Islet of Langerhans (tissue), 1 donor: ENCODE measurements around the gene CYCS.
"Not testable (repeated sequence)": the region's sequence is repeated elsewhere in the genome, so short reads cannot be mapped to it uniquely, and the experiment has no call there.

Source experiments
- FAIRE-seq: peaks from one replicate; lab custom pipeline; 2011; peaks lifted over from hg19 to GRCh38; lab: Jason Lieb, UNC

The CYCS gene

GRCh38 chr7:25118048-25118753, 6.9 kb downstream of the CYCS start:
- FAIRE-seq = no peak

- FAIRE-seq = no peak
These were observed 7.6 kb downstream of the CYCS start for GRCh38 chr7:25117226-25118047.

- FAIRE-seq = no peak
These were observed 8.4 kb downstream of the CYCS start for GRCh38 chr7:25116621-25117020.

GRCh38 chr7:25110514-25110913, 14.5 kb downstream of the CYCS start:
- not testable (repeated sequence) for FAIRE-seq

GRCh38 chr7:25109276-25109675, 15.8 kb downstream of the CYCS start:
- FAIRE-seq = no peak

- FAIRE-seq = no peak
These were observed 19.1 kb downstream of the CYCS start for GRCh38 chr7:25105911-25106310.

GRCh38 chr7:25103773-25104172, 21.3 kb downstream of the CYCS start:
- FAIRE-seq = no peak

GRCh38 chr7:25101817-25102216, 23.2 kb downstream of the CYCS start:
- no peak for FAIRE-seq

GRCh38 chr7:25098096-25099046, 26.7 kb downstream of the CYCS start:
- FAIRE-seq = no peak

- no peak for FAIRE-seq
These were observed 29.3 kb downstream of the CYCS start for GRCh38 chr7:25095516-25096345.

- no peak for FAIRE-seq
These were observed 31.7 kb downstream of the CYCS start for GRCh38 chr7:25093268-25093826.

- no peak for FAIRE-seq
These were observed 33.3 kb downstream of the CYCS start for GRCh38 chr7:25091779-25092178.

GRCh38 chr7:25091176-25091575, 33.9 kb downstream of the CYCS start:
- FAIRE-seq = no peak

- FAIRE-seq = no peak
These were observed 34.7 kb downstream of the CYCS start for GRCh38 chr7:25090374-25090773.

GRCh38 chr7:25087855-25088254, 37.2 kb downstream of the CYCS start:
- FAIRE-seq = no peak

- no peak for FAIRE-seq
These were observed 40.2 kb downstream of the CYCS start for GRCh38 chr7:25084821-25085220.

- FAIRE-seq = no peak
These were observed 41.9 kb downstream of the CYCS start for GRCh38 chr7:25083201-25083600.

- FAIRE-seq = not testable (repeated sequence)
These were observed 43.0 kb downstream of the CYCS start for GRCh38 chr7:25082041-25082440.

- FAIRE-seq = no peak
These were observed 48.0 kb downstream of the CYCS start for GRCh38 chr7:25077096-25077495.

GRCh38 chr7:25075459-25075858, 49.6 kb downstream of the CYCS start:
- no peak for FAIRE-seq

- no peak for FAIRE-seq
These were observed 51.6 kb downstream of the CYCS start for GRCh38 chr7:25073451-25073850.
